Heart right ventricle (tissue), 16 donors: ENCODE data around the gene FAM227B. TPM values are rescaled to one million over a fixed set of nuclear protein-coding genes. Genes with fewer than 3 reads are reported as not detected.

ENCODE experiments used
- ATAC-seq, 8 donors: fragments of 200-7000 bp; cut with Tn5 transposase; one replicate each; pipeline ENCODE4 v1.9.1; 2020; ENCODE audit warnings: mild to moderate bottlenecking in 8 of 8, moderate library complexity in 8 of 8, moderate number of reproducible peaks in 1 of 8
- DNase-seq, 2 donors: peaks; one replicate each; pipeline ENCODE4 v3.0.0-alpha.2; 2020
- H3K27ac ChIP-seq, 10 donors: fragments of 200-600 bp; sonication (generic) in 2 of 10; one replicate each; pipeline versions ENCODE4 v1.5.0 to v1.8.0; 2020 to 2022; ENCODE audit warnings: mild to moderate bottlenecking in 3 of 10
- H3K27me3 ChIP-seq, 7 donors: fragments of 200-600 bp; one replicate each; pipeline ENCODE4 v1.8.0; 2021 to 2022; ENCODE audit warnings: mild to moderate bottlenecking in 2 of 7
- H3K36me3 ChIP-seq, 9 donors: fragments of 200-600 bp; sonication (generic) in 1 of 9; one replicate each; pipeline versions ENCODE4 v1.5.0 to v1.8.0; 2020 to 2022; ENCODE audit warnings: mild to moderate bottlenecking in 2 of 9
- H3K4me1 ChIP-seq, 9 donors: fragments of 200-600 bp; sonication (generic) in 1 of 9; one replicate each; pipeline versions ENCODE4 v1.5.0 to v1.8.0; 2020 to 2022; ENCODE audit warnings: mild to moderate bottlenecking in 4 of 9
- H3K4me3 ChIP-seq, 10 donors: fragments of 200-600 bp; sonication (generic) in 2 of 10; one replicate each; pipeline versions ENCODE4 v1.5.0 to v1.8.0; 2020 to 2022; ENCODE audit warnings: mild to moderate bottlenecking in 7 of 10, moderate library complexity in 2 of 10
- H3K9me3 ChIP-seq, 11 donors: fragments of 200-600 bp in 10 of 11; sonication (generic) in 2 of 11; one replicate each; pipeline versions ENCODE4 v1.5.0 to v1.8.0; 2013 to 2022; ENCODE audit warnings: mild to moderate bottlenecking in 2 of 11, control low read depth in 1 of 11, moderate library complexity in 1 of 11
- WGBS, 2 donors: extraction: QIAGEN DNeasy Blood & Tissue Kit; methylation state at CpG; one replicate each; pipeline ENCODE4 v1.1.7; 2013; ENCODE audit warnings: inconsistent platforms in 1 of 2; 5-methylcytosine and 5-hydroxymethylcytosine counted together
- intact Hi-C, 10 donors: fragments of 100-400 bp; cut with DNase I; formaldehyde crosslinking; loops; one replicate each; pipeline versions ENCODE4 v1.11.1 to v1.14.2; 2022
- polyA plus RNA-seq, 2 donors: library from polyadenylated mRNA; stranded (reverse); fragments of 200-250 nt; gene quantifications; one replicate each; pipeline ENCODE4 v1.2.3, GENCODE V29; 2013
- total RNA-seq, 10 donors: library from RNA; stranded (reverse); fragmentation: NEBNext Ultra II Directional in 3 of 10; extraction: Animal tissue kit (Norgen Biotek cat#: 25700) in 3 of 10; gene quantifications; one replicate each; pipeline versions ENCODE4 v1.2.1 to v1.2.4, GENCODE V29; 2021 to 2023
- TF ChIP-seq, protein P1 (sequence below), 9 donors: fragments of 200-600 bp; sonication (generic) in 2 of 9; IDR thresholded peaks; one replicate each; pipeline versions ENCODE4 v1.5.0 to v1.8.0; 2021 to 2022; ENCODE audit warnings: antibody characterized with exemption in 9 of 9, mild to moderate bottlenecking in 5 of 9, moderate library complexity in 1 of 9
- donor health status: Arrhythmogenic right ventricular cardiomyopathy.
- donor health status: ischemic (EF 13 %, LVEDD 7.1; RV severe dilation, severe dysfunction).
- donor health status: healthy with polysubstance abuse.
- donor health status: DM: no; HTN: yes; CAD: no.
- donor health status: DM: no; HTN: no; CAD: no.
- donor health status: ischemic (EF 25% LVEDD 6.9; RV normal size, moderate dysfunction).
- donor health status: ischemic (EF 25% LVEDD 5.7; RV mildly dilated, moderate dysfunction).
- donor health status: healthy.
- donor health status: DM: yes; HTN: yes; CAD: no.
- donor health status: Ischemic cardiomyopathy.
- donor health status: ischemic (EF 35%, LVEDD 5.7; RV mildly dilated, moderate dysfunction).
- donor health status: nonischemic (EF 11% LVEDD 7.7; RV severe dilation, severe dysfunction).
- donor health status: DM: yes; HTN: yes; CAD: no.
- donor health status: PGD.
- donor health status: ischemic (EF 29% LVEDD 5.4; RV normal size, mild dysfunction).
- donor health status: nonischemic (EF 23%, LVEDD 6.1; RV moderate dilation, normal function).

Gene FAM227B
- total and polyA plus RNA-seq, 12 donors = 5.1 to 22.8 (median 14.4) TPM

DNA sequence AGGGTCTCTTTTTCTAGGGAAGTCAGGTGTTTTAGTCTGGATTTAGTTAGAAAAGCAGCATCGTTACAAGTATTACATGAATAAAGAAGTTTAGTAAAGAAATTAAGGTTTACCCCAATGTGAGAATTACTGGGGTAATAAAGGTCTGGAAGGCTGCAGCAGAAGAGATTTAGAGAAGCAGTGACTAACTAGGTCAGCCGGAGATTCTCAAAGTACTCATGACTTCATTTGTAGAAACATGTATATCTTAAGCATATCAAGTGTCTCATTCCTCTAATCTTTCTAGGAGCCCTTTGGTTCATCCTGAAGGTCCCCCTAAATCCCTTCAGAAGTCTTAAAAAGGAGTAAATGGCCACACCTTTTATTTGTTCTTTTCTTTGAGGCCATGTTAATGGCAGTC, 26.3 kb upstream of the FAM227B start:
- H3K9me3 ChIP-seq = peaks cover 0 to 10% (median 0%) of the 10 kb centered on the region in 11 donors
- intact Hi-C loops = no loop called here
- TF ChIP-seq, protein P1, sequence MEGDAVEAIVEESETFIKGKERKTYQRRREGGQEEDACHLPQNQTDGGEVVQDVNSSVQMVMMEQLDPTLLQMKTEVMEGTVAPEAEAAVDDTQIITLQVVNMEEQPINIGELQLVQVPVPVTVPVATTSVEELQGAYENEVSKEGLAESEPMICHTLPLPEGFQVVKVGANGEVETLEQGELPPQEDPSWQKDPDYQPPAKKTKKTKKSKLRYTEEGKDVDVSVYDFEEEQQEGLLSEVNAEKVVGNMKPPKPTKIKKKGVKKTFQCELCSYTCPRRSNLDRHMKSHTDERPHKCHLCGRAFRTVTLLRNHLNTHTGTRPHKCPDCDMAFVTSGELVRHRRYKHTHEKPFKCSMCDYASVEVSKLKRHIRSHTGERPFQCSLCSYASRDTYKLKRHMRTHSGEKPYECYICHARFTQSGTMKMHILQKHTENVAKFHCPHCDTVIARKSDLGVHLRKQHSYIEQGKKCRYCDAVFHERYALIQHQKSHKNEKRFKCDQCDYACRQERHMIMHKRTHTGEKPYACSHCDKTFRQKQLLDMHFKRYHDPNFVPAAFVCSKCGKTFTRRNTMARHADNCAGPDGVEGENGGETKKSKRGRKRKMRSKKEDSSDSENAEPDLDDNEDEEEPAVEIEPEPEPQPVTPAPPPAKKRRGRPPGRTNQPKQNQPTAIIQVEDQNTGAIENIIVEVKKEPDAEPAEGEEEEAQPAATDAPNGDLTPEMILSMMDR (IDR thresholded peaks at IDR 0.05) = no peak
- 96 to 98% methylated on average over 2 of the region's 2 CpGs for WGBS, 2 donors
- H3K36me3 ChIP-seq = peaks cover 0 to 27% (median 0%) of the 10 kb centered on the region in 9 donors
- no peak overlapping the region for H3K27ac ChIP-seq
- peaks cover 0 to 32% (median 25%) of the 10 kb centered on the region in 9 donors for H3K4me1 ChIP-seq
- H3K27me3 ChIP-seq = no peaks in the 10 kb centered on the region
- no peak for ATAC-seq
- H3K4me3 ChIP-seq = no peak overlapping the region
- DNase-seq = no peak

DNA sequence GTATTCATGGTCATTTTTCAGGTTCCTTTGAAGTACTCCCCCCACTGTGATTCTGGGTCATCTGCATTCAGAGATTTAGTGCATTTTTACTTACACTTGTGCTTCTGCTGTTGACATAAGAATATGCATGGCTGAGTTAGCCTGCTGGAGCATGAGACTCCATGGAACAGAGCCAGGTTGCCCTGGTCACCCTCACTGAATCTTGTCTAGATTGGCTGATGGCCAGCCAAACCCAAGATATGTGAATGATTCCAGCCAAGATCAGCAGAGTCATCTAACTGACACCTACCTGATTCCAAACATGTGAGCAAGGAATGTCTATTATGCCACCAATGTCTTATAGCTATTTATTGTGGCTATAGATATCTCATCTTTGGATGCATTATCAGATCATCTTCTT, 25.3 kb upstream of the FAM227B start:
- TF ChIP-seq, protein P1 (IDR thresholded peaks at IDR 0.05) = no peak
- intact Hi-C loops = no loop called here
- Histone ChIP-seq H3K4me3 (no peak overlapping the region), H3K4me1 (peaks cover 0 to 32% (median 25%) of the 10 kb centered on the region in 9 donors), H3K36me3 (peaks cover 0 to 27% (median 0%) of the 10 kb centered on the region in 9 donors), H3K9me3 (peaks cover 0 to 10% (median 0%) of the 10 kb centered on the region in 11 donors), H3K27ac (peak overlapping the region in 7 of 10 donors; percentile 16 to 62 (median 37)), H3K27me3 (no peaks in the 10 kb centered on the region)
- ATAC-seq (no peak), DNase-seq (no peak)

DNA sequence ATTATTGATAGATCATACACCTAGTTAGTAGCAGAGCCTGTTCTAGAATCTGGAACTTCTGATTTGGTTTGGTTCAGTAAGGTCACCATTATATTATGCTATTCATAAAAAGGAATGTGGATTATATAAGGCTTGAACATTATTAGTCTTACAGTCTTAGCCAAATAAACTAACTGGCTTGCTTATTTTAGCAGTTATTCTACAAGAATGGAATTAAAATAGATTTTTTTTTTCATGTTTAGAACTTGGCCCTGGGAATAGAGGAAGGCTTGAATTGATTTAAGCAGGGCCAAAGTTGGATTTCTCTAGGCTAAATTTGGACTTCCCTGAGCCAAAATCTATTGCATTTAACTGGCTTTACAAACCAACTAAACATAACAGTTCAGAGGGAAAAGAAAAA, 24.7 kb upstream of the FAM227B start:
- TF ChIP-seq, protein P1 (IDR thresholded peaks at IDR 0.05) = no peak
- Histone ChIP-seq H3K4me3 (no peak overlapping the region), H3K36me3 (peaks cover 0 to 27% (median 0%) of the 10 kb centered on the region in 9 donors), H3K4me1 (peaks cover 0 to 32% (median 25%) of the 10 kb centered on the region in 9 donors), H3K27me3 (no peaks in the 10 kb centered on the region), H3K9me3 (peaks cover 0 to 10% (median 0%) of the 10 kb centered on the region in 11 donors), H3K27ac (peak overlapping the region in 7 of 10 donors; percentile 16 to 62 (median 38))
- DNase-seq (no peak), ATAC-seq (peak in 5 of 8 donors; percentile 42 to 66 (median 58))
- intact Hi-C loops = no loop called here

DNA sequence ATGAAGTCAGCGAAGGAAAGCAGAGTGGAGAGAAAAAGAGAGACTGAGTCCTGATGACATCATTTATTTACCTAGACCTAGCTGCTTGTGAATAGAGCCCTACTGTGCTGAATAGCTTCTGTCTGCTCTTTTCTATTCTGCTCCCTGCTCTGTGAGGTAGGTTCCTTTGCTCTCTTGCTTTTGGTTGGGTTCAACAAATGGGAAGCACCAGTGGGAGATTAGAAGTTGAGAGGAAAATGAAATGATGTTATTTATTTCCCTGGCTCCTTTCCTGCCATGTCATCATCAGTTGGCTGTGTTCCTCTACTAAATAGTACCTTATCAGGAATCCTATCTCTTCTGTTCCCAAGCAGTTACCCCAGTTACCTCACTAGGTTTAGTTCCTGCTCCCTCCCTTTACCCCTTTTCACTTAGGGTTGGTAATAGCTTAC, 23.8 kb upstream of the FAM227B start:
- no peak overlapping the region for H3K4me3 ChIP-seq
- DNase-seq (no peak), ATAC-seq (peak in 2 of 8 donors; percentile 27 to 39)
- H3K36me3 ChIP-seq = peaks cover 0 to 27% (median 0%) of the 10 kb centered on the region in 9 donors
- no peaks in the 10 kb centered on the region for H3K27me3 ChIP-seq
- TF ChIP-seq, protein P1 (IDR thresholded peaks at IDR 0.05) = no peak
- peak overlapping the region in 5 of 10 donors; percentile 23 to 62 (median 44) for H3K27ac ChIP-seq
- intact Hi-C loops = no loop called here
- peaks cover 0 to 32% (median 25%) of the 10 kb centered on the region in 9 donors for H3K4me1 ChIP-seq
- H3K9me3 ChIP-seq = peaks cover 0 to 10% (median 0%) of the 10 kb centered on the region in 11 donors
- 100% methylated on average over 1 of the region's 1 CpG for WGBS, 2 donors
